HuH-7 (cell line): ENCODE results near the gene MCCC1.

Experiments used
- DNase-seq: peaks from one replicate; pipeline ENCODE4 v3.0.0; 2011; ENCODE audit warnings: low spot score

Gene MCCC1

DNA sequence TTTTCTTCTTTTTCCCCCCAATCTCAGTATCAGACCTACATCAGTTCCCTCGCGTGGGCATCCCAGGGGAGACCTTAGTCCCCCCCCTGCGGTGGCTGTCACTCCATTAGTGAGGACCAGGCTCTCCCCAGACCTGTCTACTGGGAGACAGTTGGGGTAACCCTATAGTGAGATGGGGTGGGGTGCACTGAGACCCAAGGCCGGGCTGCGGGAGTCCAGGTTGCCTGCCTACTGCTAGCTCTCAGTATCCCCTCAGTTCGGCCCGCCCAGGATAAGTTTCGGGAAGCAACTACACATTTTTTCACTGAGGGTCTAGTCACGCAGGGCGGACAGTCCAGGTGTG, 118.3 kb downstream of the MCCC1 start:
- no peak for DNase-seq

DNA sequence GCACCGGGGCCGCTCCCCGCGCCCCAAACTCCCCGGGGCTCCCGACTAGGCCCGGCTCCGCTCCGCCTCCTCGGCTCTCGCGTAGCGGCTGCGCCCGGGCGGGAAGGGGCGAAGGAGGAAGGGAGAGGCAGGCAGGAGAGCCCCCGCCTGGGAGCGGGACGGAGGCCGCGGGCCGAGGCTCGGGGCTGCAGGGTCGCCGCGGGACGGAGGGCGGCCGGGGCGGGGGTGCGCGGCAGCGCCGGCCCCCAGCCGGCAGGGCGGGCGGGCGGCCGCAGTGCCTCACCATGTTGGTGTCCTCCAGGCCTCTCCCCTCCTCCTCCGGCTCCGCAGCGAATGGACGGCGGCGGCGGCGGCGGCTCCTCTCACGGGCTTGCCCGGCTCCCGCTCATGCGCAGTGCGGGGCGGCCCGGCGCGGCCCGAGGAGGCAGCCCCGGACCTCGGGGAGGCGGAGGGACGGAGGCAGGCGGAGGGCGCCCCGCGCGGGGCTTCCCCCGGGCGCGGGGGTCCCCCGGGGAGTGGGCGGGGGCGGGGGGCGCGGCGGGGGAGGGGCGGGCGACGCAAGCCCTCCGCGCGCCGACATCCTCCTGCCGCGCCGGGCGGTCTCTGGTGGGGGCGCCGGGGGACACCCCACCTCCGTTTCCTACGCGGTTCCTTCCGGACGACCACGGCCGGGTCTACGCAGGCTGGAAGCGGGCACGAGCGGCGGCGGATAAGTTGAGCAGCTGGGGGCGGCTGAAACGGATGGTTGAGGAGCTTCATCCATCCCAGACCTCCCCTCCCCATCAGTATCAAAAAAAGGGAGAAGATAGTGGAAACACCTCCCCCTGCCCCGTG, 118.9 kb downstream of the MCCC1 start, which contains the start of gene DCUN1D1:
Gene DCUN1D1, minus strand, starts transcription at position 335 of the 834 bp plus-strand sequence. Its CDS starts 49 bp downstream, at position 286.
- DNase-seq, result peak; percentile 90

DNA sequence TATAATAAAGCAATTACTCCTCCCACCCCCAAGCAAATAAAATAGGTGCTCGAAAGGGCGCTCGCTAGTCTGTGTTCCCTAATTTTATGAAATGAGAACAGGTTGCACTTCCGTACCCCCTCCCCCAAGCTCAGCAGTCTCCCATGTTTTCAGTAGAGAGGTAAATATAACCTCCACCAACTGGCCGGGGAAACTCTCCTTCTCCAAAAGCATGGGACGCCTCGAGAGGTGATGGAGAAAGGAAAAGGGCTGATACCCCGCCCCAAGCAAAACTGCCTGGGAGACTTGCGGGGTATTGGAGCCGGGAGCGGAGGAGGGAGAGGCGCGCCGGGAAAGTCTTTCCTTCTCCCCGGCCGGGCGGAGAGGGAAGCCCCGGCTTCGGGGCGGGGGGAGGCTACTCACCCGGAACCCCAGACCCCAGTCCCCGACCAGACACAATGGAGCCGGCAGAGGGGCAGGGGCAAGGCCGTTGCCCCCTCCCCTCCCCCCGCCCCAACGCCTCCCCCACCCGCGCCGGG, 119.6 kb downstream of the MCCC1 start:
- peak; percentile 21 for DNase-seq

GRCh38 chr3:182979103-182979673, 120.1 kb downstream of the MCCC1 start:
- DNase-seq, result no peak

DNA sequence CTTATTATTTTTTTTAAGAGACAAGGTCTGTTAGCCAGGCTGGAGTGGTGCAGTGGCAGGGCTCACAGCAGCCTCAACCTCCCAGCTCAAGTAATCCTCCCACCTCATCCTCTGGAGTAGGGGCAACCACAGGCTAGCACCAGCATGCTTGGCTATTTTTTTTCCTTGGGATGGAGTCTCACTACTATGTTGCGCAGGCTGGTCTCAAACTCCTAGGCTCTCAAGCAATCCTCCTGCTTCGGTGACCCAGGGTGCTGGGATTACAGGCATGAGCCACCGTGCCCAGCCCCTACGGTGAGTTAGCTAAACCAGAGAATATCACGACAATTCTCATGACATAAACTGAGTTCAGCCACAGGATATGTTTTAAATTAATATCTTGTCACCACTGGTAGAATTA, 120.9 kb downstream of the MCCC1 start:
- no peak for DNase-seq

DNA sequence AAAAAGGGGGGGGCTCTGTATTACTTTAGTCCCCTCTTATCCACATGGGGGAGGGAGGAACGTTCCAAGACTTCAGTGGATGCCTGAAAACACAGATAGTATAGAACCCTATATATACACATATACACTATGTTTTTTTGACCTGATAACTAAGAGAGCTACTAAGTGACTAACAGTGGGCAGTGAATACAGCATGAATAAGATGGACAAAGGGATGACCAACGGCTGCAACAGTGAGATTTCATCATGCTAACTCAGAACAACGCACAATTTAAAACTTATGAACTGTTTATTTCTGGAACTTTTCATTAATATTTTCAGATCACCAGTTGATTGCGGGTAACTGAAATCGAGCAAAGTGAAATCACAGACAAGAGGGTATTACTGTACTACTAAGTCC, 126.2 kb downstream of the MCCC1 start:
- no peak for DNase-seq

- DNase-seq, result no peak
Measured at GRCh38 chr3:182972387-182972786, 126.9 kb downstream of the MCCC1 start.

DNA sequence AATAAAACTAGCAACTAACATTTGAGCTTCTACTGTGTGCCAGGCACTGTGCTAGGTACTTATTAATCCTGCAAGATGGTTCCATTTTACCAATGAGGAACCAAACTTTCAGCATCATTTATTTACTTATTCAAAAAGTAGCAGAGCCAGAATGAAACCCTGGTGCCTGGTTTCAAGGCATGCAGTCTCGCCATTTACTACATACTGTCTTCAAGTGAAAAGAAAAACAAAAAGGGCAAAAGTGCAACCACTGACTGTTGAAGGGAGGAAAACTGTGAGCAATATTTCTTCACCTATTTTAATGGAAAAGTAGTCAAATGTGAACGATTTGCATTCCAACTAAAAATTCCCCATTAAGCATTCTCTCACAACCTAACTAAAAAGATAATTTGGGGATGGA, 127.7 kb downstream of the MCCC1 start:
- no peak for DNase-seq

GRCh38 chr3:182970811-182971418, 128.4 kb downstream of the MCCC1 start:
- DNase-seq, result no peak

GRCh38 chr3:182969853-182970252, 129.4 kb downstream of the MCCC1 start:
- no peak for DNase-seq

DNA sequence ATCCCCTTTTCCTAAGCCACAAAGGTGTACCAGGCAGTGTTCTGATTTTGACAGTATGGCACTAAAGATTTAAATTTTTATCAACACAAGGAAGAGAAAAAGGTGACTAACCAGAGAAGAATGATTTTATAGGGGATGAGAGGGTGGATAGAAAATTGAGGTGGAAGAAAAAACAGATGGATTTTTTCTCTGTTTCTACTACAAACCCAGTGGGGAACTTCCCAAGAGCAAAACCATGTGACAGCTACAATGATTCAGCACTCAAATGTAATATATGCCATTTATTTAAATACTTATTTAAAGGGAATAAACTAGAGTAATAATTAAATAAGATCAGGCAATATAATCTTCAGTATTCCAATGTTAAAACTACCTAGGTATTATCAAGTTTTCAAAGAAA, 130.0 kb downstream of the MCCC1 start:
- DNase-seq, result no peak

- no peak for DNase-seq
Measured at GRCh38 chr3:182967218-182968204, 131.8 kb downstream of the MCCC1 start.

DNA sequence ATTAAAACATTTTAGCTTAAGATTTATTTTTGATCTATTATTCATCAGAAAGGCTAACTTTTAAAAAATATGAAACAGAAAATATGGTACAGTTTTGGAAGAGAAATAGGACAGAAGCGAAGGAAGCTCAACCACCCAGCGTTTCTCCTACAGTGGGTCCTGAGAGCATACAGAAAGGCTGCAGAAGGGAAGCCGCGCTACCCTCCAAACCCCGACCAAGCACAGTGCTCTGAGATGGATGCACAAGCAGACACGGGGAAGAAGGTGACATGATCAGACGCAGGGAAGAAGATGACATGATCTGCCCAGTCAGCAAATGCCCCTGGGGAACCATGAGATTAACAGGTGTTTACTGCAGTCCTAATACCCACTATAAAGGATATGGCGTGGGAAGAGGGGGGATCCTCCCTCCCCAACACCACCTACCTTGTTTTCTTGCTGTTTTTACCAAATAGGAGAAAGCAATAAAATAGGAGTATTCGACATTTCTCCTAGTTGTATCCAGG, 133.4 kb downstream of the MCCC1 start:
- no peak for DNase-seq
